Measurements from ENCODE around the gene ATXN3. TPM values are rescaled to one million over a fixed set of nuclear protein-coding genes. Genes with fewer than 3 reads are reported as not detected.

Gene ATXN3
- total RNA-seq, 4 donors from 2014 or later, result 16.9 to 31.5 (median 25.0) TPM

DNA sequence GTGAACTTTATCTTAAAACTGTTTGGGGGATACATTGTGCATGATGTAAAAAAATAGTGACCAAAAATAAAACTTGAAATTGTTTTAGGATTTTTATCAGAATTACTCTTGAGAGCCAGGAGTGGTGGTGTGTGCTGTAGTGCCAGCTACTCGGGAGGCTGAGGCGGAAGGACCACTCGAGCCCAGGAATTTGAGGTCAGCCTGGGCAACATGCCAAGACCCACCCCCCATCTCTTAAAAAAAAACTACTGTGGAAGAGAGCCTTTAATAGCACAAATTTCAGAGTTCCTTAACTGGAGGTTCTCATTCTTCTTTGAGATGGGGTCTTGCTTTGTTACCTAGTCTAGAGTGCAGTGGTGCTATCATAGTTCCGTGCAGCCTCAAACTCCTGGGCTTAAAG is 36.9 kb upstream of the ATXN3 start:
- intact Hi-C loops (cut with DNase I), result no loop called here
- Histone ChIP-seq H3K4me3 (no peak overlapping the region), H3K27ac (no peak overlapping the region), H3K36me3 (peaks cover 0 to 100% (median 28%) of the 10 kb centered on the region in 3 donors), H3K4me1 (no peaks in the 10 kb centered on the region), H3K9me3 (no peaks in the 10 kb centered on the region), H3K27me3 (no peaks in the 10 kb centered on the region)
- WGBS, 2 donors, result 74 to 85% methylated on average over 4 of the region's 4 CpGs
- DNase-seq, result no peak
- no peak for TF ChIP-seq POLR2A (IDR thresholded peaks at IDR 0.05)
- TF ChIP-seq, protein P1, sequence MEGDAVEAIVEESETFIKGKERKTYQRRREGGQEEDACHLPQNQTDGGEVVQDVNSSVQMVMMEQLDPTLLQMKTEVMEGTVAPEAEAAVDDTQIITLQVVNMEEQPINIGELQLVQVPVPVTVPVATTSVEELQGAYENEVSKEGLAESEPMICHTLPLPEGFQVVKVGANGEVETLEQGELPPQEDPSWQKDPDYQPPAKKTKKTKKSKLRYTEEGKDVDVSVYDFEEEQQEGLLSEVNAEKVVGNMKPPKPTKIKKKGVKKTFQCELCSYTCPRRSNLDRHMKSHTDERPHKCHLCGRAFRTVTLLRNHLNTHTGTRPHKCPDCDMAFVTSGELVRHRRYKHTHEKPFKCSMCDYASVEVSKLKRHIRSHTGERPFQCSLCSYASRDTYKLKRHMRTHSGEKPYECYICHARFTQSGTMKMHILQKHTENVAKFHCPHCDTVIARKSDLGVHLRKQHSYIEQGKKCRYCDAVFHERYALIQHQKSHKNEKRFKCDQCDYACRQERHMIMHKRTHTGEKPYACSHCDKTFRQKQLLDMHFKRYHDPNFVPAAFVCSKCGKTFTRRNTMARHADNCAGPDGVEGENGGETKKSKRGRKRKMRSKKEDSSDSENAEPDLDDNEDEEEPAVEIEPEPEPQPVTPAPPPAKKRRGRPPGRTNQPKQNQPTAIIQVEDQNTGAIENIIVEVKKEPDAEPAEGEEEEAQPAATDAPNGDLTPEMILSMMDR (IDR thresholded peaks at IDR 0.05), result no peak

DNA sequence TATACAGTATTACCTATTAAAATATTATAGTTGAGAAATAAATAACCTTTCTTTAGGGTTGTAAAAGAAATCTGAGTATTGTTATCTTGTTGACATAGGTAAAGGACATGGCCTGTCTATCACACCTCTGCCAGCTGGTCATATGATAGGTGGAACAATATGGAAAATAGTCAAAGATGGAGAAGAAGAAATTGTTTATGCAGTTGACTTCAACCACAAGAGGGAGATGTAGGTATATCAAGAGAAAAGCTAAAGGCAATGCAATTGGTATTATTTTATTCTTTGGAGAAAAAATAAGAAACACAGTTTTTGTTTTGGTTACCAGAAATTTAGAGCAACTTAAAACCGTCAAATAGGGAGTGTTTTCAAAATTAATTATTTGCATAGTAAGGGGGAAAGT is 28.9 kb upstream of the ATXN3 start:
- Histone ChIP-seq H3K27me3 (no peaks in the 10 kb centered on the region), H3K4me1 (no peaks in the 10 kb centered on the region), H3K9me3 (no peaks in the 10 kb centered on the region), H3K27ac (no peak overlapping the region), H3K4me3 (no peak overlapping the region), H3K36me3 (peaks cover 0 to 99% (median 25%) of the 10 kb centered on the region in 3 donors)
- DNase-seq, result no peak
- TF ChIP-seq POLR2A (IDR thresholded peaks at IDR 0.05), result no peak
- TF ChIP-seq, protein P1 (IDR thresholded peaks at IDR 0.05), result peak in 4 of 6 experiments; percentile 25 to 53 (median 32)
- WGBS, 2 donors, result 53 to 55% methylated on average over 1 of the region's 1 CpG
- intact Hi-C loops (cut with DNase I), result no loop called here

DNA sequence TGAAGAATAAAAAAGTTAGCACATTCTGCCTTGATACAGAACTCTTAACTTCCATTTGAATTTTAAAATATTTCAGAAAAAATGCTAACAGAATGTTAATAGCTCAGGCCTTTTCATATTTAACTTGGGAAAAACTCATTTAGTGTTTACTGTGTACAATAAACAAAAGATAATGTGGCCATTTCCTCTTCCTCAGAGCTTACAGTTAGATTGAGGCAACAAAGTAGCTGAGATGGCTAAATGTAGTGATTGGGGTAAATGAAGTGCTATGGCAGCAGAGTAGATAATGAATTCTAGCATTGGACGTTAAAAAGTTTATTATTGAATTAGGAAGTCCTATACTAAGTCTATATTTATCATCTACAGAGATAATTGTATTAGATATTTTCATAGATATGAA is 28.1 kb upstream of the ATXN3 start:
- Histone ChIP-seq H3K9me3 (no peaks in the 10 kb centered on the region), H3K36me3 (peaks cover 0 to 99% (median 25%) of the 10 kb centered on the region in 3 donors), H3K27ac (no peak overlapping the region), H3K4me1 (no peaks in the 10 kb centered on the region), H3K27me3 (no peaks in the 10 kb centered on the region), H3K4me3 (no peak overlapping the region)
- no peak for DNase-seq
- WGBS, 2 donors, result 68 to 72% methylated on average over 1 of the region's 1 CpG
- intact Hi-C loops (cut with DNase I), result no loop called here
- TF ChIP-seq, protein P1 (IDR thresholded peaks at IDR 0.05), result no peak

DNA sequence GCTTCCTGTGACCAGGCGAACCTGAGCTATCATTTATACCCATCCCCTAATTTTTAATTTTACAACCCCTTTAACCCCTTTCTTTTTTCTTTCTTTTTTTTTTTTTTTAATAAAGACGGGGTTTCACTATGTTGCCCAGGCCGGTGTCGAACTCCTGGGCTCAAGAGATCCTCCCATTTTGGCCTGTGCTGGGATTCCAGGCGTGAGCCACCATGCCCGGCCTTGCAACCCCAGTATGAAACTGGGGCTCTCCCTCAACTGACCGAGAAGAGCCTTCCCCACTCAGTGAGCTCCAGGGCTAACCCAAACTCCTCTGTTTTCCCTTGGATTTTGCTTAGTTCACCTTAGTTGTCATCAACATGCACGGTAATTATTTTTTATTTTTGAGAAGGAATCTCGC is 16.4 kb upstream of the ATXN3 start:
- TF ChIP-seq, protein P1 (IDR thresholded peaks at IDR 0.05), result no peak
- TF ChIP-seq POLR2A (IDR thresholded peaks at IDR 0.05), result no peak
- WGBS, 2 donors, result 21 to 30% methylated on average over 9 of the region's 9 CpGs
- H3K27me3 ChIP-seq, result no peaks in the 10 kb centered on the region
- H3K4me1 ChIP-seq, result peaks cover 14 to 59% (median 17%) of the 10 kb centered on the region in 3 donors
- peaks cover 0 to 41% (median 0%) of the 10 kb centered on the region in 3 donors for H3K36me3 ChIP-seq
- no peak for DNase-seq
- no peaks in the 10 kb centered on the region for H3K9me3 ChIP-seq
- intact Hi-C loops (cut with DNase I), result no loop called here
- peak overlapping the region in 3 of 4 donors; percentile 90 to 98 (median 94) for H3K27ac ChIP-seq
- peak overlapping the region; percentile 83 to 99 (median 90) for H3K4me3 ChIP-seq

DNA sequence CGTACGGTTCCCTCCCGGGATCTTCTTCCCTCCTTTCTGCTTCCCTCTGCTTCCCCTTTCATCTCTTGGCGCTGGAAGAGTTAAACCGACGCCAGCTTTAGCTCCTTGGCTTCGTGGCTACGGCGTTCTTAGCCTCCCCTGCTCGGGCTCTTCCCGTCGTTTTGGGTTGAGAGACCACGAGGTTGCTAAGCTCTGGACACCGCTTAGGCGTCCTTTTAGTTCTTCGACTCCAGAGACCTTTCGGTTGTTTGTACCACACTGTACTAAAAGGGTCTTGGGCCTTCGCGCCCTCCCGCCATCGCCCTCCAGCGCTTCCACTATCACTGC is 15.9 kb upstream of the ATXN3 start:
- H3K36me3 ChIP-seq, result peaks cover 0 to 41% (median 0%) of the 10 kb centered on the region in 3 donors
- H3K4me3 ChIP-seq, result peak overlapping the region; percentile 83 to 99 (median 90)
- TF ChIP-seq, protein P1 (IDR thresholded peaks at IDR 0.05), result no peak
- no peak for TF ChIP-seq POLR2A (IDR thresholded peaks at IDR 0.05)
- no peak for DNase-seq
- WGBS, 2 donors, result 0% methylated on average over 17 to 22 of the region's 22 CpGs
- intact Hi-C loops (cut with DNase I), result no loop called here
- peak overlapping the region; percentile 90 to 98 (median 95) for H3K27ac ChIP-seq
- H3K9me3 ChIP-seq, result no peaks in the 10 kb centered on the region
- H3K27me3 ChIP-seq, result no peaks in the 10 kb centered on the region
- peaks cover 14 to 59% (median 17%) of the 10 kb centered on the region in 3 donors for H3K4me1 ChIP-seq
